CD8-positive, alpha-beta memory T cell (primary cell): ENCODE results near the gene MT1E. TPM values are rescaled to one million over a fixed set of nuclear protein-coding genes. Genes with fewer than 3 reads are reported as not detected.
A peak's percentile ranks its signal among the peaks of the same experiment; 100 is the strongest.

Experiments used
- CTCF ChIA-PET: fragments of 350-600 bp; sonication (Branson Sonifier 250); formaldehyde crosslinking; loops from one replicate; lab custom pipeline; 2021; ENCODE audit warnings: antibody characterized with exemption; lab: Charles Lee
- POLR2A ChIA-PET: fragments of 350-600 bp; sonication (Branson Sonifier 250); formaldehyde crosslinking; loops from one replicate; lab custom pipeline; 2021; ENCODE audit warnings: antibody characterized with exemption; lab: Charles Lee
- DNase-seq, 5 donors: peaks; one replicate each; pipeline versions ENCODE4 v3.0.0 to v3.0.0-alpha.2; 2020 to 2022; ENCODE audit warnings: mixed read lengths in 1 of 5
- H3K27ac ChIP-seq: one replicate; pipeline ENCODE4 v1.7.0; 2013; ENCODE audit warnings: low read depth, mild to moderate bottlenecking, low read length, moderate library complexity
- H3K27me3 ChIP-seq: 2 replicates; pipeline ENCODE4 v1.7.0; 2013; ENCODE audit warnings: low read length, mild to moderate bottlenecking; ENCODE audit not compliant: insufficient read depth, poor library complexity, severe bottlenecking
- H3K36me3 ChIP-seq: 2 replicates; pipeline ENCODE4 v1.7.0; 2013; ENCODE audit warnings: mild to moderate bottlenecking, low read length, moderate library complexity; ENCODE audit not compliant: insufficient read depth
- H3K4me1 ChIP-seq: 2 replicates; pipeline ENCODE4 v1.7.0; 2013; ENCODE audit warnings: mild to moderate bottlenecking, low read length, moderate library complexity; ENCODE audit not compliant: insufficient read depth
- H3K4me3 ChIP-seq: 2 replicates; pipeline ENCODE4 v1.7.0; 2013; ENCODE audit warnings: mild to moderate bottlenecking, low read length
- H3K9me3 ChIP-seq: 2 replicates; pipeline ENCODE4 v1.7.0; 2013; ENCODE audit warnings: mild to moderate bottlenecking, low read length
- H3K27ac Mint-ChIP-seq, 8 donors: one replicate each; pipeline ENCODE4 v1.8.0; 2020 to 2021; ENCODE audit warnings: mixed read lengths in 8 of 8, mild to moderate bottlenecking in 6 of 8, inconsistent platforms in 3 of 8, moderate library complexity in 3 of 8
- H3K27me3 Mint-ChIP-seq, 2 donors: one replicate each; pipeline ENCODE4 v1.8.0; 2020 to 2021; ENCODE audit warnings: mixed read lengths in 2 of 2, mild to moderate bottlenecking in 1 of 2, moderate library complexity in 1 of 2
- H3K36me3 Mint-ChIP-seq, 3 donors: one replicate each; pipeline ENCODE4 v1.8.0; 2020 to 2021; ENCODE audit warnings: mixed read lengths in 3 of 3, inconsistent platforms in 1 of 3, mild to moderate bottlenecking in 1 of 3
- H3K4me1 Mint-ChIP-seq, 3 donors: one replicate each; pipeline ENCODE4 v1.8.0; 2020 to 2021; ENCODE audit warnings: mixed read lengths in 3 of 3, inconsistent platforms in 1 of 3, mild to moderate bottlenecking in 1 of 3
- H3K4me3 Mint-ChIP-seq, 7 donors: one replicate each; pipeline ENCODE4 v1.8.0; 2020 to 2021; ENCODE audit warnings: mixed read lengths in 7 of 7, mild to moderate bottlenecking in 6 of 7, moderate library complexity in 4 of 7, inconsistent platforms in 2 of 7
- H3K9me3 Mint-ChIP-seq, 5 donors: one replicate each; pipeline ENCODE4 v1.8.0; 2020 to 2022; ENCODE audit warnings: mixed read lengths in 5 of 5, mild to moderate bottlenecking in 3 of 5, moderate library complexity in 2 of 5, inconsistent platforms in 1 of 5
- polyA plus RNA-seq: library from polyadenylated mRNA; unstranded; fragments of 300-500 nt; fragmentation: Illumina TruSeq; gene quantifications from one replicate; pipeline ENCODE4 v1.2.3, GENCODE V29; 2021
- total RNA-seq, 2 experiments: library from RNA; stranded (reverse); gene quantifications; one replicate each; pipeline ENCODE4 v1.2.3, GENCODE V29; 2021

The MT1E gene
- total and polyA plus RNA-seq, 3 experiments from 2014 or later: 40.4 to 163 (median 153) TPM

- Histone ChIP-seq H3K27me3 (no peaks in the 10 kb centered on the region), H3K27ac (no peak overlapping the region), H3K4me3 (no peak overlapping the region), H3K9me3 (no peaks in the 10 kb centered on the region), H3K4me1 (peaks cover 3% of the 10 kb centered on the region), H3K36me3 (no peaks in the 10 kb centered on the region)
- no peak overlapping the region for H3K4me3 Mint-ChIP-seq
- H3K27me3 Mint-ChIP-seq: peaks cover 12 to 37% of the 10 kb centered on the region in 2 donors
- ChIA-PET CTCF (interaction anchor here (1.7 kb wide), 1 partner anchor 53 kb away, joined by 4 read pairs; no protein-coding TSS in a partner anchor), POLR2A (no interaction called here)
- DNase-seq: no peak
- no peaks in the 10 kb centered on the region for H3K9me3 Mint-ChIP-seq
- peaks cover under 1 to 5% (median 4%) of the 10 kb centered on the region in 3 donors for H3K4me1 Mint-ChIP-seq
- H3K27ac Mint-ChIP-seq: no peak overlapping the region
- no peaks in the 10 kb centered on the region for H3K36me3 Mint-ChIP-seq
Observed at GRCh38 chr16:56649271-56649670, 23.7 kb downstream of the MT1E start.

- Histone ChIP-seq H3K4me3 (no peak overlapping the region), H3K27ac (no peak overlapping the region), H3K9me3 (no peaks in the 10 kb centered on the region), H3K4me1 (no peaks in the 10 kb centered on the region), H3K27me3 (no peaks in the 10 kb centered on the region), H3K36me3 (no peaks in the 10 kb centered on the region)
- DNase-seq: no peak
- Mint-ChIP-seq H3K9me3 (no peaks in the 10 kb centered on the region), H3K27me3 (peaks cover 12 to 37% of the 10 kb centered on the region in 2 donors), H3K4me1 (no peaks in the 10 kb centered on the region), H3K27ac (no peak overlapping the region), H3K36me3 (no peaks in the 10 kb centered on the region), H3K4me3 (no peak overlapping the region)
- CTCF ChIA-PET: interaction anchor here (1.7 kb wide), 1 partner anchor 53 kb away, joined by 4 read pairs; no protein-coding TSS in a partner anchor
- POLR2A ChIA-PET: no interaction called here
Observed at GRCh38 chr16:56649820-56650219, 24.2 kb downstream of the MT1E start.

- Histone ChIP-seq H3K9me3 (no peaks in the 10 kb centered on the region), H3K27me3 (no peaks in the 10 kb centered on the region), H3K36me3 (no peaks in the 10 kb centered on the region), H3K27ac (no peak within 1 kb of the TSS), H3K4me3 (no peak within 1 kb of the TSS), H3K4me1 (no peaks in the 10 kb centered on the region)
- Mint-ChIP-seq H3K27ac (no peak within 1 kb of the TSS), H3K27me3 (peaks cover 11 to 37% of the 10 kb centered on the region in 2 donors), H3K4me1 (peaks cover 0 to under 1% (median 0%) of the 10 kb centered on the region in 3 donors), H3K4me3 (no peak within 1 kb of the TSS), H3K36me3 (no peaks in the 10 kb centered on the region), H3K9me3 (no peaks in the 10 kb centered on the region)
- POLR2A ChIA-PET: no interaction called here
- CTCF ChIA-PET: no interaction called here
- no peak for DNase-seq
Observed at GRCh38 chr16:56651586-56651985, 26.0 kb downstream of the MT1E start, which contains the start of gene MT1B. Gene MT1B (plus strand): TSS chr16:56651886. CDS start chr16:56651954, 68 bp downstream.

GRCh38 chr16:56652600-56652999 is 27.0 kb downstream of the MT1E start:
- Mint-ChIP-seq H3K36me3 (peaks cover 0 to 3% (median 0%) of the 10 kb centered on the region in 3 donors), H3K9me3 (no peaks in the 10 kb centered on the region), H3K4me1 (peaks cover 0 to 8% (median 7%) of the 10 kb centered on the region in 3 donors), H3K27ac (no peak overlapping the region), H3K27me3 (peaks cover 8 to 37% of the 10 kb centered on the region in 2 donors), H3K4me3 (no peak overlapping the region)
- no peaks in the 10 kb centered on the region for H3K4me1 ChIP-seq
- ChIA-PET POLR2A (no interaction called here), CTCF (interaction anchor here (1.0 to 1.2 kb wide), 2 partner anchors 9 kb away, joined by 3 to 4 read pairs; no protein-coding TSS in a partner anchor)
- no peak overlapping the region for H3K27ac ChIP-seq
- DNase-seq: no peak
- no peaks in the 10 kb centered on the region for H3K9me3 ChIP-seq
- no peaks in the 10 kb centered on the region for H3K36me3 ChIP-seq
- no peaks in the 10 kb centered on the region for H3K27me3 ChIP-seq
- H3K4me3 ChIP-seq: no peak overlapping the region

GRCh38 chr16:56653218-56653617 is 27.6 kb downstream of the MT1E start:
- H3K27me3 Mint-ChIP-seq: peaks cover 6 to 37% of the 10 kb centered on the region in 2 donors
- peaks cover 0 to 6% (median 0%) of the 10 kb centered on the region in 3 donors for H3K36me3 Mint-ChIP-seq
- ChIA-PET POLR2A (no interaction called here), CTCF (interaction anchor here (1.0 to 2.4 kb wide), 3 partner anchors 8 to 10 kb away, joined by 3 to 8 read pairs (median 4); no protein-coding TSS in a partner anchor)
- peak overlapping the region in 1 of 7 donors; percentile 32 for H3K4me3 Mint-ChIP-seq
- no peak overlapping the region for H3K27ac Mint-ChIP-seq
- DNase-seq: no peak
- no peaks in the 10 kb centered on the region for H3K9me3 Mint-ChIP-seq
- Histone ChIP-seq H3K27me3 (no peaks in the 10 kb centered on the region), H3K36me3 (no peaks in the 10 kb centered on the region), H3K4me3 (no peak overlapping the region), H3K4me1 (peaks cover 4% of the 10 kb centered on the region), H3K9me3 (no peaks in the 10 kb centered on the region), H3K27ac (no peak overlapping the region)
- H3K4me1 Mint-ChIP-seq: peaks cover 4 to 12% (median 11%) of the 10 kb centered on the region in 3 donors

DNA sequence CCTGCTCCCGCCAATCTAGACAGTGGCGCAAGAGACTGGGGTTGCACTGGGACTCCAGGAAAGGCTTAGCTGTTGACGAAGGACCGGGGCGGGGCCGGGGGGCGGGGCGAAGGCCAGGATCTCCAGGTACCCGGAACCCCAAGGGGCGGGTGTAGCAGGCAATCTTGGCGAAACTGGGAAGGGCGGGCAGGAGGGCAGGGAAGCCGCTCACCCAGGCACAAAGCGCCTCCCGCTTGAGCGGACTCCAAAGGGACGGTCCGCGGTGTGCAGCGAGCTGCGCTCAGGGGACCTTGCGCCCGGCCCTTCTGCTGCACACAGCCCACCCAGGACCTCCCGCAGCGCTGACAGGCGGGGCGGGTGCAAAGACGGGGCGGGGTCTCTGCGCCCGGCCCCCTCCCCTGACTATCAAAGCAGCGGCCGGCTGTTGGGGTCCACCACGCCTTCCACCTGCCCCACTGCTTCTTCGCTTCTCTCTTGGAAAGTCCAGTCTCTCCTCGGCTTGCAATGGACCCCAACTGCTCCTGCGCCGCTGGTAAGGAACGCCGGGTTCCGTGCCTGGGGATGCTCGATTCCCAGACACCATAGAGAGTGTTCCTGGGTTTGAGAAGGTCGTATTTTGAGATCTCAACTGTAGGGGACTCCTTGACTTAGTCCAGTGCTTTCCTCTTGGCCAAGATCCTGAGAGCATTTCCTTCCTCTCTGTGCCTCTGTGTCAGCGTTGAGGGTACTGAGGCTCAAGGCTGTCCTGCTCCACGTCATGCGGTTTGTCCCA is 32.2 kb downstream of the MT1E start, which contains the start of gene MT1F:
Gene MT1F (plus strand): TSS at position 405 of the 772 bp plus-strand sequence. CDS start 100 bp downstream, at position 505.
- no peaks in the 10 kb centered on the region for H3K9me3 Mint-ChIP-seq
- H3K27me3 Mint-ChIP-seq: peaks cover 1 to 10% of the 10 kb centered on the region in 2 donors
- H3K36me3 Mint-ChIP-seq: peaks cover 0 to 11% (median 0%) of the 10 kb centered on the region in 3 donors
- Histone ChIP-seq H3K27me3 (no peaks in the 10 kb centered on the region), H3K27ac (peak within 1 kb of the TSS; percentile 51), H3K36me3 (no peaks in the 10 kb centered on the region), H3K4me1 (peaks cover 21% of the 10 kb centered on the region), H3K9me3 (no peaks in the 10 kb centered on the region), H3K4me3 (peak within 1 kb of the TSS; percentile 80)
- peak; percentile 55 to 84 (median 68) for DNase-seq
- POLR2A ChIA-PET: interaction anchor here (0.6 to 1.5 kb wide), 4 partner anchors 14 to 25 kb away, joined by 3 to 14 read pairs (median 6); no protein-coding TSS in a partner anchor
- H3K4me3 Mint-ChIP-seq: peak within 1 kb of the TSS; percentile 92 to 98 (median 95)
- peak within 1 kb of the TSS; percentile 51 to 99 (median 94) for H3K27ac Mint-ChIP-seq
- peaks cover 24 to 48% (median 43%) of the 10 kb centered on the region in 3 donors for H3K4me1 Mint-ChIP-seq
- CTCF ChIA-PET: no interaction called here

- Histone ChIP-seq H3K9me3 (no peaks in the 10 kb centered on the region), H3K4me1 (peaks cover 23% of the 10 kb centered on the region), H3K36me3 (no peaks in the 10 kb centered on the region), H3K27me3 (no peaks in the 10 kb centered on the region), H3K4me3 (peak overlapping the region; percentile 80), H3K27ac (peak overlapping the region; percentile 11)
- peaks cover 0 to 12% (median 0%) of the 10 kb centered on the region in 3 donors for H3K36me3 Mint-ChIP-seq
- POLR2A ChIA-PET: interaction anchor here (1.5 kb wide), 1 partner anchor 25 kb away, joined by 7 read pairs; no protein-coding TSS in a partner anchor
- peaks cover 1 to 3% of the 10 kb centered on the region in 2 donors for H3K27me3 Mint-ChIP-seq
- H3K4me3 Mint-ChIP-seq: peak overlapping the region; percentile 92 to 98 (median 95)
- no peak for DNase-seq
- H3K27ac Mint-ChIP-seq: peak overlapping the region; percentile 51 to 99 (median 94)
- no peaks in the 10 kb centered on the region for H3K9me3 Mint-ChIP-seq
- H3K4me1 Mint-ChIP-seq: peaks cover 27 to 51% (median 47%) of the 10 kb centered on the region in 3 donors
- CTCF ChIA-PET: no interaction called here
Observed at GRCh38 chr16:56658327-56658875, 32.8 kb downstream of the MT1E start.
